Activated CD8-positive, alpha-beta memory T cell treated with anti-CD3 and anti-CD28 coated beads for 24 hours (primary cell): ENCODE results near the gene IMPG2.

Experiments
- DNase-seq: peaks from one replicate; pipeline ENCODE4 v3.0.0-alpha.2; 2020

Gene IMPG2

DNA sequence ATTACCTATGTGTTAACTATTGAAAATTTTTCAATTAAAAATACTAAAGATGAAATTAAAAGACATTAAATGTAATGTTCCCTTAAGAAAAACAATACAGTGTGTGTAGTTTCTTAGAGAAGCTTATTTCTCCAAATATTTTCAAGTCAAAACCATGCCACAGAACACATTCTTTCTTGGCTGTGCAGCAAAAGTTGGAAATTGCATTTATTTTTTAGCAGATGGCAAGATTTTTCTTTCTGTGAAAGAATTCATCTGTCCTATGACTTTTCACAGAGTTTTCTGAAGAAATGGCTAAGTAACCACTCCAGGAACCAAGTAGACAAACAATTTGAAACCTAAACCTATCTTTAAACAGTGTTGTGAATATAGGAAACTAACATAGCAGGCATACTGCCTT lies 47.2 kb downstream of the IMPG2 start:
- DNase-seq = no peak

DNA sequence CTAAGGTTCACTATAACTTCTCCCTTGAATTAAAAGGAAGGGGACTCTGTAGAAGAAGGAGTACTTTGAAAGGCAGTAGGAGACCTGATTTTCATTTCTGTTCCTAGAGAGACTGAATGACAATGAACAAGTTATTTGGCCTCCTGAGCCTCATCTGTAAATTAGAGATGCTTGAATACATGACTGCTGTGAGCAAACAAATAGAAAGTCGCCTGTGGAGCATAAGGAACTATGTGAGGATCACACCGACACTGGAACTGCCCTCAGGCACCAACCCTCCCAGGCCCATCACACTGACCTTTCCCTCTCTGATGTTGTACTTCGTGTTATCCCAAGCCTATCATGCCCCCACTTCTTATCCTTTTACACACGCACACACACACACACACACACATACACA lies 48.6 kb downstream of the IMPG2 start:
- no peak for DNase-seq

DNA sequence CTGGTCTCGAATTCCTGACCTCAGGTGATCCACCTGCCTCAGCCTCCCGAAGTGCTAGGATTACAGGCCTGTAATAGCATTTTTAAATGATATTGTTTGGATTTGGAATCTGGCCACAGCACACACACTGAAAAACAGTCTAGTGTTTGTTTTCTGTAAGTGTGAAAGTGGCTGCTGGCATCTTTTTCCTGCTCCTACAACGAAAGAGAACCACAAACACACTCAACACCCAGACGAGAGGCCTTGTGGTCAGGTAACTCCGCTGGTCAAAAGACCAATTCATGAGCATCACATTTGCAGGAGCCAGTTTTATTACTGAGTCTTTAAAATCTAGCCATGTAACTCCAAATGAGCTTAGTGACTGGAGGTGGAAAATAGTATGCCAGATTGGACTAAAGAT lies 50.2 kb downstream of the IMPG2 start:
- no peak for DNase-seq

DNA sequence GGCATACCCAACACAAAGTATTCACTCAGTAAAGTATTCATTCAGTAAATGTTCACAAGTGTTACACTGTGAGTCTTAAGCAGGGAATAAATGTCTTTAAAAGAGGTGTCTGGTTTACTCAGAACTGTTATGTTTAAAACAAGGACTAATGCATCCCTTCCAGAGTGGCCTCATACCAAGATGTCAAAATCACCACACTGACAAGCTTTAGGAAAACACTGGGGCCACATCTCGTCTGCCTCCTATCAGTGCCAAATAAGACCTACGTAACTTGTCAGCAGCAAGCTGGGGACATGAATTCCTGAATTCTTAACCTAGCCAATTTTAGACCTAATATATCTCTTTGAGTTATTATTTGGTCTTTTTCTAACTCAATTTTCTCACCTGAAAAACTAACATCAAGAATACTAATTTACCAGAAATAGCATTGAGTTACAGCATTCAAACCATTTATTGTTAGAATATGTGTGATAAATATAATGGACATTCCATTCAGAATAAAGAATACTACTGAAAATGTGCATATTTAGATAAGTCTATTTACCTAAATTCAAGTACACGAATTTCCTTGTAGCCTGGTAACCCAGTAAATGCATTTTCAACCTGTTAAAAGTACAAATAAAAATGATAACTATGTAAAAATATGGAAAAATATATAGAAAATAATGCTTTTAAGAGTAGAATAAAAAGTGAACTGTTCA lies 51.3 kb downstream of the IMPG2 start:
- no peak for DNase-seq

DNA sequence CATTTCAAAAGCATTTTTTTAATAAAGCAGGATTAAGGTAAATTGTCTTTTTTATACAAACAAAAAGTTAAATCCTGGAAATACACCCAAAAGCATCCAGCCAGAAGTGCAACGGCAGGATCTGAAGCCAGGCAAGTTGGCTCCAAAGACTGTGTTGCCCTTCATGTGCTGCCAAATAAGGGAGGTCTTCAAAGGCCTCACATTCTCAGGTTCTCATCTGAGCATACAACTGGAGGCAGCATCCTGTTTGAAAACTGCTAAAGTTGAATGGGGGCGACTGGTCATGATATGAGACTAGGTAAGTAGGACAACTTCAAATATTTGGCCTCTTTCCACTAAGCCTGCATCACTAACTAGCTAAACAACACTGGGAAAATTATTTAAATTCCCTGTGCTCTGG lies 52.2 kb downstream of the IMPG2 start:
- no peak for DNase-seq

DNA sequence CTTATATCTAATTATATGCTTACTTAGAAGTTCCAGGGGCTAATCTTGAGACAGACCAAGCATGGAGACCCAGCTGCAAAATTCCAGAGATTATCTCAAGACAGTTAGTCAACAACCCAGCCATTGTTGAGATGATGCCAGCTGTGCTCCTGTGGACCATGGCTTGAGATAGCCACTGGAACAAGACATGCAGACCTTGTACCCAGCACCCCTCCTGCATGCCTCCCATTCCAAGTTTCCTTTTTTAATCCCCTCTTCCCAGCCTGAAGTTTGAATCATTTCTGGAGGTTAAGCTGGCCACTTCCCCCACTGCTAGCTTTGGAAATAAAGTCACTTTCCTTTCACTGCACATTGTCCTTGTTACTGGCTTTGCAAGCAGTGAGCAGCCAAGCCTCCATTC lies 53.8 kb downstream of the IMPG2 start:
- DNase-seq = no peak

DNA sequence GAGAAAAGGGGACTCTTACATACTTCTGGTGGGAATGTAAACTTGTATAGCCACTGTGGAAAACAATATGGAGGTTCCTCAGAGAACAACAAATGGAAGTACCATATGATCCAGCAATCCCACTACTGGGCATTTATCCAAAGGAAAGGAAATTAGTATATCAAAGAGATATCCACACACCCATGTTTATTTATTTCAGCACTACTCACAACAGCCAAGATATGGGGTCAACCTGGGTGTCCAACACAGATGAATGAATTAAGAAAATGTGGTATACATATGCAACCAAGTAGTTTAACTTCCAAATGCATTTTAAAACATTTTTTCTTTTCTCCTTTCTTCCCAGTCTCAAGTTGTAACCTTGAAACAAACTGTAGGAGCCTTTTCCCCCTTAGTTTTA lies 54.3 kb downstream of the IMPG2 start:
- DNase-seq = no peak

DNA sequence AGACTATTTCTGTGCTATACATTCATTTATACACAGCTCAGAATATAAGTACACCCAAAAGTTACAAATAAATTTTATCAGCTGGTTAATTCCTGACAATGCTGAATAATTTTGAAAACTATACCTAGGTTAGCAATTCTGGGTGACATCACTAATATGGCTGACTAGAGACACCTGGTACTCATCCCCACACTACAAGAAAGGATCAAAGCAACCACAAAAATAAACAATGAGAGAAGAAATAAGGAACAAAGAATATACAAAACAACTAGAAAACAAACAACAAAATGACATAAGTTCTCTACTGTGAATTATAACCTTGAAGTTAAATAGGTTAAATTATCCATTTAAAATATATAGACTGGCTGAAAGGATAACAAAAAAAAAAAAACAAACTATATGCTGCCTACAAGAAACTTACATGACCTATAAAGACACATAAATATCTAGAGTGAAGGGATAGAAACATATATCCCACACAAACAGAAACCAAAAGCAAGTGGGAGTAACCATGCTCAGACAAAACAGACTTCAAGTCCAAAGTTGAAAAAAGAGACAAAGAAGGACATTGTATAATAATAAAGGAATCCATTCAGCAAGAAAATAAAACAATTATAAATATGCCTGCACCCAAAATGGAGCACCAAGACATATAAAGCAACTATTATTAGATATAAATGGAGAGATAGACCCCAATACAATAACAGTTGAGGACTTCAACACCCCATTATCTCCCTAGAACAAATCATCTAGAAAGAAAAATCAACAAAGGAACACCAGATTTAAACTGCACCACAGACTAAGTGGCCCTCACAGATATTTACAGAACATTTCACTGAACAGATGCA lies 57.8 kb downstream of the IMPG2 start:
- no peak for DNase-seq

DNA sequence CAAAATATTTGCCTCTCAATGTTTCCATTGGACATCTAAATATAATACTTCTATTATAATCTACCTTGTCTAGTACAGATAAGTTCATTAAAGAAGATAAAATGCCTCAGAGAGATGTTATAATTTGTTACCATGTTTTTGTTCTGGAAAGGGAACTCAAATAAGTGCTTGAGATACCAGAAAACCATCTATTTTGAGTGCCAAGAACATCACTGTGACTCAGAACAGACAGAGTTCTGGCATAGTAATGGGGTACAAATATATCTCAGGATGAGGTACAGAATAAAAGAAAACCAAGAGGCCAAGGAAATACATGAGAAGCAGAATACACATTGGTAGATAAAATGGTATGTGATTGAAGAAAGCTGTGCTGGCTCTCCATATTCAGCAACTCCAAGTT lies 58.9 kb downstream of the IMPG2 start:
- DNase-seq = no peak

DNA sequence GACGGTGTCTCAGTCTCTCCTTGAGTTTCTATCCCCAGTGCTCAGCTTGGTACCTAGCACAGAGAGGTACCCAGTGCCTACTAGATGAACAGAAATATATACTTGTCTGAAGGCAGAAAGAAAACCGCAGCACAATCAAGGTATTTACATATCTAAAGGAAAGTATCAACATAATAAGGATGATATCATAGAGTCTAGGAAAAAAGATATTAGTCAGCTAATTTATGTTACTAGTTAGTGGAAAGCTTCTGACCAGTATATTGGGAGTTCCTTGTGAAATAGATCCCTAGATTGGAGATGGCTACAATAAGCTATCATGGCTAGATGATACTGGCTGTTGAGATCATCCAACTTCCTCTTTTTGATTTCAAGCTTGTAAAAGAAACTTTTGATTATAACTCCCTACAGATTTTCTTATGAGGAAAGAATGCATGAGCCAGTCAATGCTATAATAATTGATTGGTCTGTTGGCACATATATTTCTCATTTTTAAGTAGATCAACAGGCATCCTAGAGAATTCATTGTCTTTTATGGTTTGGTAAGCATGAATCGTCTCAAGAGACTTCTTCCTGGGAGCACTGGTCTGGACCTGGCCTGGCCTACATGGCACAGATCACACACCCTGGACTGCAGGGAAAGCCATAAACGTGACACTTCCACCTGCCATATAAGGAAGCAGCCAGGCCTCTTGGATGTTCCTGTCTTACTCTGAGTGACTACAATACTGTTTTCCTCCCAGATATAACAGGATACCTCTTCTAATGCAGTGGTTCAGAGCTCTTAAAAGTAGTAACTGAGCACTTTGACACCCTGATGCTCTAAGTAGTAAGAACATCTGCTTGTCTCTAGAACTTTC lies 60.7 kb downstream of the IMPG2 start:
- DNase-seq = no peak

DNA sequence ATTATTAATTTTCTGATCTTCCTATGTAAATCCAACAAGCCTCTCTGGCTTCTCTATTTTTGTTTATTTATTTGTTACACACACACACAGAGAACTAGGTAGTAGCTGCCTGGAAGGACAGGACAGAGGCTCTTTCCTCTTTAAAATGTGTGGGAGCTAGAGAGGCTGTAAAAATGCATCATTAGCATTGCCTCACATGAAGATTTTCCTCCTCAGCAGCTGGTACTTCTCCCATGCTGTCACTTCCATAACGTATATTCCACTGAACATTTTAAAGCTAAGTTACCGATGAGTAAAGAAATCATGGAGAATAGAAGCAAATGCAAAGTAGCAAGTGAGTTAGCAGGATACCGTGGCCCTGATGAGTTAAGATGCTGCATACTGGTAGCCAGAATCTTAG lies 63.9 kb downstream of the IMPG2 start:
- DNase-seq = no peak

DNA sequence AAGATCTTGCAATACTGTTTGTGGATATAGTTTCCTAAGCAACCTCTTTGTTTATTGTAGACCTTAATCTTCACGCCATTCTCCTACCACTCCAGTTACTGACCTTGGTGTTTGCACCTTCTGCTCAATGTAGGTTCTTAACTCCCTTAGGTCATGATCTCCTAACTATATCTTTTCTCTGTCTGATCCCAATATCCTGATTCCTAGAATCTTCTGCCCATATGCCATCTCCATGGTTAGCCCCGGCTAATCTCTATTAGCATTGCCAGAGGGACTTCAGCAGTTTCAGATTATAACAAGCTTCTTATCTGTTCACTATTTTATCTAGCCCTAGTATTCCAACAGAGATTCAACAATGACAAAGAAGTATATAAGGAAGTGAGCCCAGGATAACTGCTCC lies 64.9 kb downstream of the IMPG2 start:
- no peak for DNase-seq

DNA sequence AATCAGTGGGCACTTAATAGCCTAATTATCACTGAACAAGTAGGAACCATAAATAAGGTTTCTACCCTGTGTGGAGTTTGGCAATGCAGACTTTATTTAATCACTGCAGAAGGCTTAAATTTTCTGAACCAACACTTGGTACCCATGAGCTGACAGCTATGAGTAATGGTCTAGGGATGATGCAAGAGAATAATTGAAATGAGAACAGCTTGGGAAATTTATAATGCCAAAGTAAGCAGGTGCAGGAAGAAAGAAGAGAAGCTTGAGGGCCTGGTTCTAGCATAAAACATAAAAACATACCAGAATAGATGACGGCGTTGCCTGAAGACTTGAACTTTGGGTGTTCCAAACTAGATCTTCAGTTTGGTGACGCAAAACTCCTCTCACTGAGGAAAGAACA lies 67.0 kb downstream of the IMPG2 start:
- DNase-seq = no peak

DNA sequence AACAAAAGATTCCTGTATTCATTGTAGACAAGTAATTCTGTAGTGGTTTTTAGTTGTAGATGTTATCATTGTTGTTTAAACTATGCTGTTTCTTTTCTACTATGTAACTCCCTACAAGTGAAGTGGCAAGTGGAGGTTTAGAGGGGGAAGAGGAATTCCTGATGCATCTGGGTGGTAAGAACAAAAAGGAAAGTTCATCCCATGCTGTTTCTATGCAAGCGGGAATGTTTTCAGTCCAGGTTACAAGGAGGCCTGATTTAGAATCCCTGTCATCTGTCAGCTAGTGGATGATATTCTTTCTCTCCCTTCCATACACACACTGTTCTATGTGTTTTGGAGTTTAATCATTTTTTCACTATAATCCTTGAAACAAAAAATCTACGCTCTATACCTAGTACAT lies 67.4 kb downstream of the IMPG2 start:
- no peak for DNase-seq

DNA sequence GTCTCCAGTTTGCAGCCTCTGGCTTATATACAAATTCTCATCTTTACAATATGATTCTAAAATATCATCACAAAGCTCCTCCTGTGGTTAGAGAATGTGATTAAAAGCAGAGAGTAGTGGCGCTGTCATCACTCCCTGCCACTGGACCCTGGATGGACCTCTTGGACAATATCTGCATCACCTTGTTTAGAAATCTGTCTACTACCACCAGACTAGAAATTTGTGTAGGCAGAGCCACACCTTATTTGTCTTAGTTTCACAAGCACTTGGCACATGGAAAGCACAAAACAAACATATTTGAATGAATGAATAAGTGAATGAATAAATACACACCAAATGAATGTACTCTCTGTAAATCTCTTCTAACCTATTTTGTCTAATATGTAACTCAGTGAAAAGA lies 68.1 kb downstream of the IMPG2 start:
- no peak for DNase-seq

DNA sequence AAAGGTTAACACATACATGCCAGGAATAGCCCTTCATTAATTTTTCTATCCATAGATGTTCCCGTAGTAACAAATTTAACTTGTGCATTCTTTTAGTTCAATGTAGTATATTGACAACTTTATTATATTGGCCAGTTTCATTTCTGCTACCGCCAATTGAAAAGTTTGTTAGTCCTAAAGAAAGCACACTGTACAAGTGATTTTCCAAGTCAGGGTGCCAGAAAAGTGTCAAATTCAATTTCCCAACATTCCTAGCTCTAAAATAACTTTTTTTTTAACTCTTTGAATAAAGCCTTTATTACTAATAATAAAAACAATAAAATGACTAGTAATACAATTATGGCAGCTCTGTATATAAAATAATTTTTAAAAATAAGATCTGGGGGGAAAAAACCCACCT lies 68.9 kb downstream of the IMPG2 start:
- no peak for DNase-seq

DNA sequence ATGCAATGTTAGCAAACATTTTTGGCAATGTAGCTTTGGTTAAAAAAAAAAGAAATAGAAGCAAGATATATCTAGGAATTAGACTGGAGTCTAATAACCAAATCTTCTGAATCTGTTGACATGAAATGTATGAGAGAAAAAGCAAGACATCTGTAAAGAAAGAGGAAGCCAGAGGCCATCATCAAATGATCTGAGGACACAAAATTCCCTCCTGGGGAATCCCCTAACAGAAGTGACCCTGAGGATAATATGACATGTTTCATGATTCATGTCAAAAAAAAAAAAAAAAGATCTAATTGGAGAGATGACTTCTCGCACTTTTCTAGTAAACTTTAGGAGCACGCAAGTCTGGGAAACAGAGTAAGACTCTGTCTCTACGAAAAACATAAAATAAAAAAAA lies 70.9 kb downstream of the IMPG2 start:
- DNase-seq = no peak

DNA sequence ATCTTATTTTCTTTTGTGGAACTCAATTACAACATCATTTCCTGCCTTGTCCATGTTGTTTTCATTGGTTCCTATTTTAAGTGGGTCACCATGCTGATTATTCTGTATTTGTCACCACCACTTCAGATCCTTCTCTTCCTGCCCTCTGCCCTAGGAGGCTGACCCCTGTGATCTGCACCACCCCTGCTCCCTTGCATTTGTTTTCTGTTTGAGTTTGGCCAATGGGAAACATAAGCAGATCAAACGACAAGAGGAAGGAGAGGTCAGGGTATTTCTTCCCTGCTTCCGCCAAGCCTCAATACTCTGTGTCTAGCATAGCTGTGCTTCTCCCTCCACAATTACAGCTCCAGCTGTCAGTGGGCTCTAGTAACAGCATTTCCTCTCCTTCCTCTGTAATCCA lies 71.6 kb downstream of the IMPG2 start:
- no peak for DNase-seq

DNA sequence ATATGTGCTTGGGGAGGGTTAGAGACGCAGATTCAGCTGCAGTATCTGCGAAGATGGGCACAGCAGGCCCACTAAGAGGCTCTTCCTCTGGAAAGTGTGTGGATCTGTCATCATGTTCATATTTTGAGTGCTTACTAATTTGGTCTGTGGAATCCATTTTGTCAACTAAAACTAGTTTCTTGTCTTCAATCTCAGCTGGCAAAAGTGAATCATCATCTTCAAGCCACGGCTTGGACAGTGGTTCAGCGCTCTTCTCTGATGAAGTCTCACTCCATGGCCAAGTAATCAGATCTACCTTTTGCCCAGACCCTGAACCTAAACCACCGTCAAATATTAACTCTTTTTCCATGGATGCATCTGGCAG lies 76.2 kb downstream of the IMPG2 start:
- DNase-seq = no peak

DNA sequence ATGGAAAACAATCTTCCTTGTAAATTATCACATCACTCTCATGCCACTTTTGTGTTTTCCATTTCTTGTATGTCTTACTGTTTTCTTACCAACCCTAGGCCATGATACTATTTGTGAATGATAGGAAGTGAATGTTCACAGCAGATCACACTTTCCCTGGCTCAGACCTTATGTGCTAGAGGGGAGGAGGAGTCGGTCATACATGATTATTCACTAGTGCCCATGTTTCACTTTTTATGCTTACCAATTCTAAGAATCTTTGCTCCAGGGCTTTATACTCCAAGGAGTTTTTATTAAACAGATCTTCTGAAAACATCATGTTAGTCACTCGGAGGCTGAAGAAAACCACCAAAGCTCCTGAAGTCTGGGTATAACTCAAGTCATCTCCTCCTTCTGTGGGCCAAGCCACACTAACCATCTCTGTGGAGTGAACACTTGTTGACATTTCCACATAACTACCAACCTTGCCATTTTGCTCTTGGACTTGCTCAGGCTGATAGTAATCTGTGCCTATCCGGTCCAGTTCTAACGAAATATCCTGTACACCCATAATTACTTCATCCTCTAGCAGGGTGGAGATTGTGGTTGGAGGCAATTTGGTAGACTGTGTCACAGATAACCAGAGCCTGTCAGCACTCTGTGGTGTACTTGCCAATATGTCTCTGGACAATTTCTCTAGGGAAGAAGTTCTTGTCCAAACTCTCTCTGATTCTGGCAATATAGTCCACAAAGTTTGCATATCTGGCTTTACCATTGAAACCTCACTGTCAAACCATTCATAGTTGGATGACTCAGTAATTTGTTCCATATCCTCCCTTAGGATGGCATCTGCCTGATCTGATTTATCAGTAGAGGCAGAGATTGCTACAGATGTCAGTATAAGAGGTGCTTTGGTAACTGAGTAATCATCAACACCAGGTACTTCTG lies 76.8 kb downstream of the IMPG2 start:
- no peak for DNase-seq

DNA sequence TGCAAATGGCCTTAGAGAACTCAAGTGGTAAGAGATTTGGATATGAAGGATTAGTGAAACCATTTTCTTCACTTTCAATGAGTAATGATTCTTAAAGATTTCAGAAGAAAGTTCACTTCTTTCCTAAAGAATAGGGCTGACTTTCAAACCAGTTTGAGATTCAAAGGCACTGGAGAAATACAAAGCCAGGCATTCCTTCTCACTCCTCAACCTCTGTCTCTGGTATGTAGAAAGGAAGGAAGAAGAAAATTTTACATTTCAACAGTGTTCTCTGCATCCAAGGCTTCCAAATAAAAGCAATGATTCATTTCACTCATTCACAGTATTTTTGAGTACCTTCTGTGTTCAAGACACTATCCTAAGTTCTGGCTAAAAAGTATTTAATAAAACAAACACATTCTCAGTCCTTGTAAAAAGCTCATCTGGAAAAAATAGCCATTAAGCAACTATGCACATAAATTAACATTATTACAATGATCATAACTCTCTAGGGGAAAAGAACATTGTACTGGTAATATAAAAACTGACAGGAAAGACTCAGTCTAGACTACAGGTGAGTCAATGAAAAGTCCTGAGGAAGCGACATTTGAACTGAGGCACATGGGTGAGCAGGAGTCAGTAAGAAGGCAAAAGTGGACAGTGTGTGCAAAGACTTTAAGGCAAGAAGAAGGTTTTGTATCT lies 79.5 kb downstream of the IMPG2 start:
- no peak for DNase-seq

DNA sequence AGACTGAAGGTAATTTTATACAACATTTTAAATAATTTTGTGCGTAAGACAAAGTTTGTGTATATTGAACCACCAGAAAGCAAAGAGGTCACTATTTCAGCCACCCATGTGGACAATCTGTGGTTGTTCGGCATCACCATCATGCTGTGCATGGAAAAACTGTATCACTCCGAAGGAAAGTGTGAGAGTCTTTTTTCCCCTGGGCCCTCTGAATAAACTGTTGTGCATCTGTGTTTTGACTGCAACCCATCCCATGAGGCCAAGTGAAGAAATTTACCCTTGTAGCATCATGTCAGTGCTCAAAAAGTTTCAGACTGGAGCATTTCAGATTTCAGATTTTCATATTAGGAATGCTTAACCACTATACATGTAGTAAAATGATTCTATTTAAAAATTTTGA lies 85.3 kb downstream of the IMPG2 start:
- DNase-seq = no peak
